GM12878 (cell line): ENCODE measurements around the gene DDX11. TPM values are rescaled to one million over a fixed set of nuclear protein-coding genes. Genes with fewer than 3 reads are reported as not detected.
"Not testable (repeated sequence)": the region's sequence is repeated elsewhere in the genome, so short reads cannot be mapped to it uniquely, and the experiment has no call there.

Experiments used
- ATAC-seq: fragments of 200-7000 bp; cut with Tn5 transposase; 3 replicates; pipeline ENCODE4 v1.9.1; 2020; ENCODE audit warnings: mild to moderate bottlenecking, moderate library complexity
- Bru-seq: library from RNA; stranded (reverse); fragments of 400-500 nt; gene quantifications from one replicate; lab custom pipeline; 2021; lab: Mats Ljungman, UMichigan
- BruChase-seq, 2 experiments: library from RNA; stranded (reverse); fragments of 400-500 nt; gene quantifications; one replicate each; lab custom pipeline; 2021; lab: Mats Ljungman, UMichigan
- BruUV-seq: library from RNA; stranded (reverse); fragments of 400-500 nt; replicated peaks from 2 replicates; lab custom pipeline; 2021; lab: Mats Ljungman, UMichigan
- CTCF ChIA-PET: fragments of 300-600 bp; sonication (Branson Sonifier 250); formaldehyde crosslinking; extraction: SDS; loops from one replicate; lab custom pipeline; 2021; ENCODE audit warnings: inconsistent platforms; lab: Yijun Ruan, JAX
- POLR2A ChIA-PET: fragments of 350-600 bp; formaldehyde crosslinking; extraction: SDS; loops from one replicate; lab custom pipeline; 2021; ENCODE audit warnings: inconsistent platforms; lab: Charles Lee
- RAD21 ChIA-PET: fragments of 300-600 bp; sonication (Branson Sonifier 250); formaldehyde crosslinking; loops from one replicate; lab custom pipeline; 2023; ENCODE audit warnings: antibody characterized with exemption; ENCODE audit not compliant: unreplicated experiment; lab: Charles Lee
- SMC1A ChIA-PET: fragments of 300-600 bp; sonication (Branson Sonifier 250); formaldehyde crosslinking; loops from one replicate; lab custom pipeline; 2023; ENCODE audit not compliant: unreplicated experiment, uncharacterized antibody; lab: Charles Lee
- DNase-seq: peaks from one replicate; pipeline ENCODE4 v3.0.0-alpha.2; 2011; ENCODE audit warnings: low read depth, low spot score
- FAIRE-seq: peaks from 3 replicates; lab custom pipeline; 2011; peaks lifted over from hg19 to GRCh38; lab: Jason Lieb, UNC
- H2AFZ ChIP-seq: 2 replicates; pipeline ENCODE4 v1.6.0; 2011; ENCODE audit warnings: low read depth, low read length, control low read depth; ENCODE audit not compliant: control insufficient read depth
- H3K27ac ChIP-seq: 2 replicates; pipeline ENCODE4 v1.5.1; 2011; ENCODE audit warnings: control low read depth; ENCODE audit not compliant: control insufficient read depth, insufficient read depth
- H3K27me3 ChIP-seq, 2 experiments: replicated peaks in 1 of 2; 2 replicates each; pipeline versions ENCODE4 v1.6.0 to v1.6.1; 2011; ENCODE audit warnings: low read length in 1 of 2; ENCODE audit not compliant: control insufficient read depth in 2 of 2, insufficient read depth in 2 of 2
- H3K36me3 ChIP-seq, 2 experiments: 2 replicates each; pipeline ENCODE4 v1.5.1; 2011; ENCODE audit warnings: low read length in 1 of 2; ENCODE audit not compliant: control insufficient read depth in 2 of 2, insufficient read depth in 2 of 2
- H3K4me1 ChIP-seq: 2 replicates; pipeline ENCODE4 v1.6.1; 2011; ENCODE audit warnings: mild to moderate bottlenecking, low read length, moderate library complexity, mixed read lengths; ENCODE audit not compliant: control insufficient read depth, insufficient read depth
- H3K4me2 ChIP-seq: 2 replicates; pipeline ENCODE4 v1.6.0; 2011; ENCODE audit warnings: control low read depth; ENCODE audit not compliant: control insufficient read depth, insufficient read depth
- H3K4me3 ChIP-seq: fragments of 200-600 bp; sonication (generic); 2 replicates; pipeline ENCODE4 v1.5.1; 2016
- H3K79me2 ChIP-seq: 2 replicates; pipeline ENCODE4 v1.6.0; 2011; ENCODE audit warnings: low read length; ENCODE audit not compliant: control insufficient read depth, insufficient read depth
- H3K9ac ChIP-seq: 2 replicates; pipeline ENCODE4 v1.8.0; 2011; ENCODE audit warnings: low read length, control low read depth, mixed read lengths; ENCODE audit not compliant: control insufficient read depth, insufficient read depth
- H3K9me3 ChIP-seq: replicated peaks from 3 replicates; pipeline ENCODE4 v1.5.1; 2011; ENCODE audit warnings: mild to moderate bottlenecking, low read length; ENCODE audit not compliant: control insufficient read depth, insufficient read depth
- H4K20me1 ChIP-seq: 2 replicates; pipeline ENCODE4 v1.6.0; 2011; ENCODE audit not compliant: control insufficient read depth, insufficient read depth
- GATAD2B ChIP-seq: fragments of 450-650 bp; conservative IDR thresholded peaks from 2 replicates; pipeline ENCODE4 v1.6.1; 2017; ENCODE audit warnings: low read depth, mild to moderate bottlenecking, moderate library complexity
- IKZF1 ChIP-seq: fragments of 450-650 bp; conservative IDR thresholded peaks from 2 replicates; pipeline ENCODE4 v1.6.1; 2017; ENCODE audit warnings: antibody characterized with exemption, mild to moderate bottlenecking
- MTA2 ChIP-seq: fragments of 450-650 bp; IDR thresholded peaks from 2 replicates; pipeline ENCODE4 v1.6.1; 2016; ENCODE audit warnings: low read depth, mild to moderate bottlenecking, moderate library complexity
- RB1 ChIP-seq: fragments of 450-650 bp; formaldehyde crosslinking; IDR thresholded peaks from 2 replicates; pipeline ENCODE4 v1.6.1; 2017; ENCODE audit warnings: mild to moderate bottlenecking, borderline replicate concordance
- RELB ChIP-seq: fragments of 450-650 bp; IDR thresholded peaks from 2 replicates; pipeline ENCODE4 v1.6.1; 2017; ENCODE audit warnings: low read depth, mild to moderate bottlenecking, moderate library complexity
- TAF1 ChIP-seq: IDR thresholded peaks from 2 replicates; pipeline ENCODE4 v1.6.1; 2011; ENCODE audit warnings: mild to moderate bottlenecking, low read depth, low read length, borderline replicate concordance
- ZBTB11 ChIP-seq: fragments of 450-650 bp; formaldehyde crosslinking; IDR thresholded peaks from 2 replicates; pipeline ENCODE4 v1.5.0; 2022; ENCODE audit warnings: mild to moderate bottlenecking, missing genetic modification characterization
- ZBTB40 ChIP-seq: fragments of 450-650 bp; IDR thresholded peaks from 2 replicates; pipeline ENCODE4 v1.6.1; 2016; ENCODE audit warnings: mild to moderate bottlenecking, moderate library complexity, borderline replicate concordance
- WGBS: methylation state at CpG from one replicate; pipeline ENCODE4 v1.1.6; 2016; ENCODE audit warnings: low lambda C conversion rate; ENCODE audit not compliant: insufficient replicate concordance, insufficient coverage; ENCODE audit errors: missing lambda C conversion rate; 5-methylcytosine and 5-hydroxymethylcytosine counted together
- in situ Hi-C: fragments of 300-500 bp; cut with MboI; formaldehyde crosslinking; loops from 9 replicates; pipeline ENCODE4 v1.14.3; 2018; ENCODE audit warnings: mixed read lengths
- intact Hi-C: fragments of 100-400 bp; cut with micrococcal nuclease; formaldehyde crosslinking; loops from one replicate; pipeline ENCODE4 v1.14.2; 2022; ENCODE audit not compliant: unreplicated experiment
- long read RNA-seq, 2 experiments: library from polyadenylated mRNA; unstranded; transcript quantifications; one replicate each; pipeline ENCODE4 v2.0.0, GENCODE V29; 2019 to 2020
- polyA minus RNA-seq, 3 experiments: library from RNA; depleted of rRNA, polyadenylated mRNA; stranded (reverse); fragments of >200 nt; gene quantifications; 2 replicates each; pipeline ENCODE4 v1.2.3, GENCODE V29; 2011
- polyA plus RNA-seq, 11 experiments: library from polyadenylated mRNA; depleted of rRNA in 4 of 11; unstranded in 6 of 11; stranded (reverse) in 5 of 11; fragments of >200 nt; fragmentation: Nextera tagmentation in 4 of 11; fragmentation: Illumina TruSeq in 1 of 11; extraction: Ambion mirVana in 4 of 11; extraction: Trizol in 1 of 11; gene quantifications; 1 replicate in 1 of 11; 2 replicates in 10 of 11; pipeline versions ENCODE4 v1.2.1 to v1.2.3, GENCODE V29; 2011 to 2016; ENCODE audit warnings: inconsistent platforms in 2 of 11, missing spikeins in 2 of 11, low read depth in 1 of 11
- total RNA-seq, 4 experiments: library from RNA; depleted of rRNA in 3 of 4; stranded (reverse); fragments of >200 nt in 3 of 4; fragmentation: Illumina TruSeq in 1 of 4; extraction: Trizol in 1 of 4; gene quantifications; 2 replicates each; pipeline versions ENCODE4 v1.2.1 to v1.2.3, GENCODE V29; 2013 to 2021

Gene DDX11
- 187 and 199 TPM in 2 replicates for total RNA-seq (2013; cell fraction: nucleolus; rRNA removed)
- total RNA-seq (2014; rRNA removed) (42.0 and 53.6 TPM in 2 replicates), total RNA-seq (2014; rRNA removed; fragmentation: Illumina TruSeq; extraction: Trizol) (27.0 and 31.6 TPM in 2 replicates), total RNA-seq (2021) (79.3 and 94.2 TPM in 2 replicates), polyA plus RNA-seq (2011; rRNA removed) (27.9 and 38.9 TPM in 2 replicates), polyA plus RNA-seq (2014; fragmentation: Illumina TruSeq; extraction: Trizol) (17.8 and 31.9 TPM in 2 replicates), polyA plus RNA-seq (2014; fragmentation: Nextera tagmentation; extraction: Ambion mirVana) (1 to 10 TPM; 3.8 to 4.8 TPM), polyA plus RNA-seq (2014; rRNA removed) (58.7 and 66.2 TPM in 2 replicates), polyA plus RNA-seq (2016; fragmentation: Nextera tagmentation; extraction: Ambion mirVana) (10 to 100 TPM; 56.5 to 62.5 TPM), polyA minus RNA-seq (2011; rRNA and poly(A)+ RNA removed) (45.4 and 50.4 TPM in 2 replicates), Bru-seq, nascent RNA (percentile 79 among the genes with signal in this experiment), BruChase-seq, experiment 1, labeled RNA remaining after a 6-hour chase (percentile 81 among the genes with signal in this experiment), BruChase-seq, experiment 2, labeled RNA remaining after a 2-hour chase (percentile 79 among the genes with signal in this experiment)
- 43.4 TPM for polyA plus RNA-seq (2011; ENCODE audit: low read depth)
- polyA plus RNA-seq (2011; cell fraction: cytosol; rRNA removed) = 25.3 and 37.5 TPM in 2 replicates
- 280 and 327 TPM in 2 replicates for polyA plus RNA-seq (2011; cell fraction: nucleus; rRNA removed)
- 46.8 and 56.7 TPM in 2 replicates for polyA plus RNA-seq (2012)
- 15.4 and 20.2 TPM in 2 replicates for polyA minus RNA-seq (2011; cell fraction: cytosol; rRNA and poly(A)+ RNA removed)
- polyA minus RNA-seq (2011; cell fraction: nucleus; rRNA and poly(A)+ RNA removed) = 86.9 and 156 TPM in 2 replicates
- long read RNA-seq, experiment 1, partial matches to known transcripts = 0 of 4 reads
- long read RNA-seq, experiment 1, other reads (novel, unspliced or antisense) = 3 of 4 reads
- long read RNA-seq, experiment 2, partial matches to known transcripts = 11 of 19 reads
- long read RNA-seq, experiment 2, other reads (novel, unspliced or antisense) = 7 of 19 reads

GRCh38 chr12:31073527-31074332 lies at the start of gene DDX11:
DDX11 (plus strand) TSS chr12:31073860; CDS start chr12:31078394, 4,534 bp downstream.
- FAIRE-seq, H3K4me1 ChIP-seq, H3K9me3 ChIP-seq, RAD21 ChIA-PET, POLR2A ChIA-PET, H4K20me1 ChIP-seq, CTCF ChIA-PET, H3K36me3 ChIP-seq, in situ Hi-C loops, intact Hi-C loops, H3K27me3 ChIP-seq: not testable (repeated sequence)
- WGBS = under 1% methylated on average over 55 of the region's 58 CpGs
- peak within 1 kb of the TSS; percentile 97 for H3K4me3 ChIP-seq
- H2AFZ ChIP-seq = peak within 1 kb of the TSS; percentile 92
- SMC1A ChIA-PET = interaction anchor here (0.8 kb wide), 1 partner anchor 164 kb away, joined by 3 read pairs; no protein-coding TSS in a partner anchor
- peak within 1 kb of the TSS; percentile 90 for H3K27ac ChIP-seq
- peak within 1 kb of the TSS; percentile 87 for H3K4me2 ChIP-seq
- ATAC-seq = peak; percentile 94
- peak within 1 kb of the TSS; percentile 92 for H3K9ac ChIP-seq
- peak; percentile 71 for DNase-seq
- BruUV-seq = TSS peak; percentile 74
- H3K79me2 ChIP-seq = peaks cover 23% of the 10 kb centered on the region
- peak; percentile 100 for TF ChIP-seq RB1
- TF ChIP-seq RELB = peak; percentile 54; the same call in 1 of the 2 replicates
- TF ChIP-seq TAF1 = peak; percentile 32; the same call in 1 of the 2 replicates
- peak; percentile 89 for TF ChIP-seq ZBTB40
- 0 out of 2 replicates have a peak, but pooled peaks have one; percentile 16 for TF ChIP-seq MTA2
- TF ChIP-seq GATAD2B = 0 out of 2 replicates have a peak, but pooled peaks have one; percentile 54
- 0 out of 2 replicates have a peak, but pooled peaks have one; percentile 37 for TF ChIP-seq ZBTB11 (CRISPR knock-in tag)
- peak; percentile 51; the same call in 1 of the 2 replicates for TF ChIP-seq IKZF1
